HFF-Myc (cell line): Measurements from ENCODE around the gene HDAC8.
"Not testable (repeated sequence)": the region's sequence is repeated elsewhere in the genome, so short reads cannot be mapped to it uniquely, and the experiment has no call there.

ENCODE experiments used
- DNase-seq: peaks from one replicate; pipeline ENCODE4 v3.0.0-alpha.2; 2011; ENCODE audit warnings: low read depth; ENCODE audit errors: extremely low read depth
- H3K4me3 ChIP-seq: replicated peaks from 2 replicates; pipeline ENCODE4 v1.5.1; 2011; ENCODE audit warnings: low read depth, mild to moderate bottlenecking, control low read depth, low read length
- CTCF ChIP-seq: IDR thresholded peaks from 2 replicates; pipeline ENCODE4 v1.5.1; 2012; ENCODE audit warnings: mild to moderate bottlenecking, low read depth, low read length, control low read depth; ENCODE audit errors: missing control alignments

HDAC8 gene

GRCh38 chrX:72340041-72340440, 232.6 kb downstream of the HDAC8 start:
- DNase-seq, result no peak
- H3K4me3 ChIP-seq, result no peak overlapping the region
- no peak for TF ChIP-seq CTCF

GRCh38 chrX:72330131-72330530, 242.5 kb downstream of the HDAC8 start:
- H3K4me3 ChIP-seq, result no peak overlapping the region
- no peak for DNase-seq
- no peak for TF ChIP-seq CTCF

- TF ChIP-seq CTCF, result no peak
- DNase-seq, result no peak
- no peak overlapping the region for H3K4me3 ChIP-seq
Measured at GRCh38 chrX:72326605-72327300, 245.9 kb downstream of the HDAC8 start.

GRCh38 chrX:72319651-72320050, 253.0 kb downstream of the HDAC8 start:
- H3K4me3 ChIP-seq, DNase-seq: not testable (repeated sequence)

GRCh38 chrX:72317139-72317538, 255.5 kb downstream of the HDAC8 start:
- no peak for TF ChIP-seq CTCF
- H3K4me3 ChIP-seq, result no peak overlapping the region
- DNase-seq, result no peak

- TF ChIP-seq CTCF, result no peak
Measured at GRCh38 chrX:72316408-72317110, 256.1 kb downstream of the HDAC8 start.

GRCh38 chrX:72314881-72315280, 257.8 kb downstream of the HDAC8 start:
- no peak for DNase-seq
- no peak overlapping the region for H3K4me3 ChIP-seq
- TF ChIP-seq CTCF, result no peak

More at GRCh38 chrX:72316408-72317110, 256.1 kb downstream of the HDAC8 start:
- no peak overlapping the region for H3K4me3 ChIP-seq
- DNase-seq, result no peak
